SH-SY5Y (cell line): ENCODE data around the gene TGOLN2.

Experiments
- GATA2 ChIP-seq: IDR thresholded peaks from 2 replicates; pipeline ENCODE4 v1.6.1; 2011; ENCODE audit warnings: mild to moderate bottlenecking, low read depth, low read length
- GATA3 ChIP-seq: IDR thresholded peaks from 2 replicates; pipeline ENCODE4 v1.6.1; 2011; ENCODE audit warnings: low read depth, mild to moderate bottlenecking, low read length, moderate library complexity

The TGOLN2 gene

DNA sequence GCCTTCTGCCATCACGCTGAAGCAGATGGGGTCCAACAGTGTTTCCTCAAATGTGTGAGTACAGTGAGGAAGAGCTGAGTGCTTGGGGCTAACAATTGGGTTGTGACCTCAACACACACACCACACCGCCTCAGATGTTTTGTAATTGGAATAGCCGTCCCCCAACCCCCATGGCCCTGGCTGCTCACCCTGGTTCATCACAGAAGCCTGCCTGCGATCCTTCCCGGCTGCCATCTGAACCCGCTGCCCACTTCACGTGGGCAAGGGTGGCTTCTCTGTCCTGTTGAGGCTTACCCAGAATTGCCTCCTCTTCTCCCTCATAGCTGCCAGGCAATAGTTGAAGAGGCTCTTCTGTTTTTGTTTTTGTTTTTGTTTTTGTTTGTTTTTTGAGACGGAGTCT lies 44.1 kb downstream of the TGOLN2 start:
- TF ChIP-seq GATA2 = no peak
- TF ChIP-seq GATA3 = no peak

DNA sequence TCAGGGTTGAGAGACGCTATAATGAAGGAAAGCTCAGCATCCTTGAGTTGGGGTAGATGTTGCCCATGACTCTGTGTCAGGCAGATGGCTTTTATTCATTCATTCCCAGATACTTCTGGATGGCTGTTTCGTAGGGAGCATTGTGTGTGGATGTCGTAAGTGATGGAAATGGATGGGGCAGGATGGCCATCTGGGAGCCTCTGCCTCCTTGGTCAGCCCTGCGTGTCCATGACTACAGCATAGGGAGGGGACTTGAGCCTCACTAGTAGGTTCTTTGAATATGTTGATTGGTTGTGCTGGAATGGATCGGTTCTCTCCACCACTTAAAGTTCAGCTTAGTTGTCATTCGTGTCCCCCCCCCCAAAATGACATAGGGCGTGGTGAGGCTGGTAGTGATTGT lies 44.9 kb downstream of the TGOLN2 start:
- TF ChIP-seq GATA3 (no peak), GATA2 (no peak)

DNA sequence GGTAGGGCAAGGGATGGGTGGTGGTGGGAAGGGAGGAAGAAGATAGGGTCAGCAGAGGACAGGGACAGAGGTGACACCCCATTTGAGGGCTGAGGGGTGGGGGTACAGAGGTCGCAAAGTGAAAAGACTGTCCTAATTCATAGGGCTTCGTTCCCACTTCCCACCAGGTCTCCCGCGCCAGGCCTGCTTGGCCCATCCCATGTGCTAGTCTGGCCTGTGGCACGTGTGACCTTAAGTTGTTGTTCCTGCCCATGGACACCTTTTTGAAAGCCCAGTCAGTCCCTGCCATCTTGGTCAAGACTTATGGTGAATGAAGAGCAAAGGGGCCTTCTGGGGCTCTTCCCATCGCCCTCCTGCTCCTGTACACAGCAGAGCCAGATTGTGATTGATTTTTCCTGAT lies 46.2 kb downstream of the TGOLN2 start:
- TF ChIP-seq GATA2 (no peak), GATA3 (no peak)

DNA sequence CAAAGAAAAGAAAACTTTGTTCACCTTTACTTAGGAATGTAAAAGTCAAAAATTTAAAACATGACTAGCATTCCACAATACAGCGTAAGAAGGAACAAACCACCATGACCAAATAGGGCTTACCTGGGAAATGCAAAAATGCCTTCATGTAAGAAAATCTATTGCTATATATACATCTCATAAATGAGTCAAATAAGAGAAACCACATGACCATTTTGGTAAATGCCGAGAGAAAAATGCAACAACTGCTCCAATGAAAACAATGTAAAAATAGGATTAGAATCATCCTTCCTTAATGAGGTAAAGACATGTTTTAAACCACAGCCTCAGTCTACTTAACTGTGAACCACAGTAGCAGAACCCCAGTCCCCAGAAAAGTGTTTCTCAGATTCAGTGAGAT lies 49.4 kb downstream of the TGOLN2 start:
- TF ChIP-seq GATA2 = no peak
- no peak for TF ChIP-seq GATA3

DNA sequence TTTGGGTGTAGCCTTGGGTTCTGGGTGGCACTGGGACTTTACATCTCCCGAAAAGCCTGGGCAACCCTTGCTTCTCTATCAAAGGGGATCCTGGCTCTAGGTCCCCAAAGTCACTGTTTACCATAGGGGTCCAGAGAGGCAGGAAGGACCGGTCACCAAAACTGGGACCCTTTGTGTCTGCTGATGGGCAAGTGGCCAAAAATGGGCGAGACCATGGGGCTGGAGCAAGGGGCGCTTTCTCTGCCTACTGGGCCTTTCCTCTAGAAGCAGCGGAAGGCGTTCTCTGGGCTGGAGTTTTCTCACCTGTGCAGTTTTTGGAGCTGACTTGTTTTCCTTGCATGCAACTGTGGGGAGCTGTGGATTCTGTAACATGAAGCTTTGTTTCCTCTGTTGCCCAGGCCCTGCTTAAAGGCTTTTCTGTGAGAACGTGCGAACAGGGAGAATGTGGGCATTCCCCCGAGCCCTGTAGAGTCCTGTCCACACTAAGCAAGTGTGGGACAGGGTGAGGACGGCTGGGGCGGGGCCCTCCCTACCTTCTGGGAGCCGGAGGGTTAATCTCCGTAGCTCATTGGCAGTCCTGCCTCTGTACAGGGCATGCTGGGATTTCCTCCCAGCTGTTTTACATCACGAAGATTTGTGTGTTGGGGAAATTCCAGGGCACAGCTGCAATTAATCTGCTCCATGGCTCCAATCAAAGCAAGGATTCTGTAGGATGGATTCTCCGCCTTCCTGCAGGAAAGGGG lies 50.2 kb downstream of the TGOLN2 start:
- no peak for TF ChIP-seq GATA3
- no peak for TF ChIP-seq GATA2

DNA sequence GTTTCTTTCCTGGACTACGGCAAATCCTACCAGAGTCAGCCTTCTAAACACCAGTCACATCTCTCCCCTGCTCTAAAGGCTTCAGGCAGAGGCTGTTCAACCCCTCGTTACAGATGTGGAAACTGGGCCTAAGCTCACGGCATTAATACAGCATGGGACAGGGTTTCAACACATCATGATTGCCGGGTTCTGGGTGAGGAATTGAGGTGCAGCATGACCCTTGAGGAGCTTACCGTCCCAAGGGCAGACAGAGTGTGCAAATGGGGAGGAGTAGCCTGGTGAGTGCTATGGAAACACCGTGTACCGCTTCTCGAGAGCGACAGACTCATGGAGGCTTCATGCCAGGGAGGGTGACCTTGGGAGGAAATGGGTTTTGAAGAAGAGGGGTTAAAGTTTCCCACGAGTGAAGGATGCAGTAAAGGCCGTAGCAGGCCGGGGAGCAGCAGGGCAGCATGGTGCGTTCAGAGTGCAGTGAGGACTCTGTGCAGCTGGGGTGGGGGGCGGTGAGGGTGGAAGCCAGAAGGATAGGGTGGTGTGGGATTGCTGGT lies 51.1 kb downstream of the TGOLN2 start:
- TF ChIP-seq GATA3 = no peak
- no peak for TF ChIP-seq GATA2

DNA sequence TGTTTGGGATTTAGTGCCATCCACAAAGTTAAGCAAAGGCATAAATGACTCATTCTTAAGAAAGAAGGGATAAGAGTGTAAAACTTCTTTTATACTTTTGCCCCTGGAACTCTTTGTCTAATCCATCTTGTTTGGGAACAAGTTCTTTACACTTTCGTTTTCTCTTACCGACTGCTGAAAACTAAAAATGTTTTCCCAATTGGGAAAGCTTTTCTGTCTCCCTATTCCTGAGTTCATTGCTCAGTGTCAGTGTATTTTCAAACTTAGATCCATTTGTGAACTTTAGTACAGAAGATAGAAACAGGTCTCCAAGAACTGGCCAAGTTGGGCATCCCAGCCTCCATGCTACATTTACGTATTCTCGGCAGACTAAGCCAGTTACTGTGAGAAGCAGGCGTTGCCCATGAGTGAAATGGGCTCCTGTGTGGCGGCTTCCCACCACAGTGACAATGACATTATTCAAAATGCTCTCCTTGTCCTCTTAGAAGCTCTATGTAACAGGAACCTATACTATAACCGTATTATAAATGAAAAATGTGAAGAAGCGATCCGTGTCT lies 51.7 kb downstream of the TGOLN2 start:
- no peak for TF ChIP-seq GATA2

DNA sequence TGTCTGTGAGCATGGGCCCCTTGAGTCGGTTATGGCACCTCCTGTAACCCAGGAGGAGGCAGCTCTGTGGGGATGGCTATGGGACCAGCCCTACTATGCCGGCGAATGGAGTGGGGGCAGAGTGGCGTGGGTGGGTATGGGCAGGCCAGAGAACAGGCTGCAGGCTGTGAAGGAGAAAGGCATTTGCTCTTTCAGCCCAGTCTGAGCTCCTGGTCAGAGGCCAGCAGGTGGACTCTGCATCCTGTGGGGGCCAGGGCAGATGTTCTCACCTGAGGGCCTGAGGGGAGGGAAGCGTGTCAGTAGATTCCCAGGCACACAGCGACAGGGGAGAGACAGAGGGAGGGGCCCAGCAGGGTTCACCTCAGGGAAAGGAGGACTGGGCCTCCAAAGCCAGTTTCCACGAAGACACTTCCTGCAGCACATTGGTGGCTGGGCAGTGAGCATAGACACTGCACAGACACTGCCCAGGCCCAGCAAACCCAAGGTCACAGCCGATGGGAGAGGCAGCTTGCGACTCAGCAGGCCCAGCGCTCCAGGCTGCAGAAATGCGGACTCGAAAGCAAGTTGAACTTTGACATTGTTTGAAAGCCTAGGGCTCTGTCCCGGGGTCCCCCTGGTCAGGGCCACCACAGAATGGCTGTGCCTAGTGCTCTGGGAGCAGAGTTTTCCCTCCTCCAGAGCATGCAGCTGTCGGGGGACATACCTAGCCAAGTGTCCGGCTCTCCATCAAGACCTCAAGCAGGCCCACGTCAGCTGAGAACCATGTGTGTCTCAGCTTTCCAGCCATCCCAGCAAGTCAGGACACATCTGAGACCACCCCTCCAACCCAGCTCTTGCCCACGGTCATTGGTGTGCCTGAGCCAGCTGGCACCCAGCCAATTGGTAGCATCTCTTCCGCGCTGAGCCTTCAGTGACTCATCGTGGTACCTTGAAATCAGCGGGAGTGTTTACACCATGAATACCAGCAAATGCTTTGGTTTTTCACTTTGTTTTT lies 53.8 kb downstream of the TGOLN2 start:
- TF ChIP-seq GATA2 (no peak), GATA3 (no peak)

DNA sequence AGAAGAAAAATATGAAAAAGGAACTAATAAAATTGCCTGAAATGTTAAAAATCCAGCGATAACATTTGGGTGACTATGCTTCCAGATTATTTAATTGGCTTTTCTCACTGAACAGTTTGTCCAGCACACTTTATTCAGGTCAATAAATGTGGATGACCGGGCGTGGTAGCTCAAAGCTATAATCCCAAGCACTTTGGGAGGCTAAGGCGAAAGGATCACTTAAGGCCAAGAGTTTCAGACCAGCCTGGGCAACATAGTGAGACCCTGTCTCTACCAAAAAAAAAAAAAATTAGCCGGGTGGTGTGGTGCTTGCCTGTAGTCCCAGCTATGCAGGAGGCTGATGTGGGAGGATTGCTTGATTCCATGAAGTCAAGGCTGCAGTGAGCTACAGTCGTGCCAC lies 55.4 kb downstream of the TGOLN2 start:
- TF ChIP-seq GATA2 (no peak), GATA3 (no peak)

DNA sequence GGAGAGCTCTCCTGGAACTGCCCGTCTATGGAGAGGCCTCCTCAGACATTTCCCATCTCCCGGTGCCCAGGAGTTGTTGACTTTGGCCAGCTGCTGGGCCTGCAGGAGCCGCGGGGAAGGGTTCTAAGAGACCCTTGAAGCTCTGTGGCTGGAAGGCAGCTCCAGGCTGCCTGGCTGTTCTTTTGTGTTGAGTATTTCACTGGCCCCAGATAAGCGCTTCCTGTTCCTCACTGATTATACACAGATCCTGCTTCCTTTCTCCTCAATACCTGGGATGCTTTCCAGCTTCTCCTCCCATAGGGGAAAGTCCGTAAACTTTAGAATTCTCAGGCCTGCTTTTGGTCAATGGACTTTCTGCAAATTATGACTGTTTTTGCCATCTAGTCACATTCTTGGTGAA lies 57.8 kb downstream of the TGOLN2 start:
- no peak for TF ChIP-seq GATA2
